Right lobe of liver (tissue), 4 donors: ENCODE results near the gene YOD1.

Experiments
- POLR2A ChIP-seq: fragments of 450-650 bp; IDR thresholded peaks from one replicate; pipeline ENCODE4 v1.6.1; 2017; ENCODE audit warnings: antibody characterized with exemption, mild to moderate bottlenecking
- TF ChIP-seq, protein P1 (sequence below), 4 donors: fragments of 200-600 bp in 3 of 4; fragments of 450-650 bp in 1 of 4; IDR thresholded peaks; one replicate each; pipeline versions ENCODE4 v1.5.1 to v1.8.0; 2016 to 2022; ENCODE audit warnings: antibody characterized with exemption in 4 of 4, mild to moderate bottlenecking in 2 of 4
- donor health status: DM: no; HTN: no; CAD: no.
- donor health status: DM: no; HTN: no; CAD: no.
- donor health status: DM: no; HTN: yes; CAD: no.

GRCh38 chr1:207058878-207059867 is 8.2 kb upstream of the YOD1 start:
- TF ChIP-seq POLR2A = no peak
- TF ChIP-seq, protein P1, sequence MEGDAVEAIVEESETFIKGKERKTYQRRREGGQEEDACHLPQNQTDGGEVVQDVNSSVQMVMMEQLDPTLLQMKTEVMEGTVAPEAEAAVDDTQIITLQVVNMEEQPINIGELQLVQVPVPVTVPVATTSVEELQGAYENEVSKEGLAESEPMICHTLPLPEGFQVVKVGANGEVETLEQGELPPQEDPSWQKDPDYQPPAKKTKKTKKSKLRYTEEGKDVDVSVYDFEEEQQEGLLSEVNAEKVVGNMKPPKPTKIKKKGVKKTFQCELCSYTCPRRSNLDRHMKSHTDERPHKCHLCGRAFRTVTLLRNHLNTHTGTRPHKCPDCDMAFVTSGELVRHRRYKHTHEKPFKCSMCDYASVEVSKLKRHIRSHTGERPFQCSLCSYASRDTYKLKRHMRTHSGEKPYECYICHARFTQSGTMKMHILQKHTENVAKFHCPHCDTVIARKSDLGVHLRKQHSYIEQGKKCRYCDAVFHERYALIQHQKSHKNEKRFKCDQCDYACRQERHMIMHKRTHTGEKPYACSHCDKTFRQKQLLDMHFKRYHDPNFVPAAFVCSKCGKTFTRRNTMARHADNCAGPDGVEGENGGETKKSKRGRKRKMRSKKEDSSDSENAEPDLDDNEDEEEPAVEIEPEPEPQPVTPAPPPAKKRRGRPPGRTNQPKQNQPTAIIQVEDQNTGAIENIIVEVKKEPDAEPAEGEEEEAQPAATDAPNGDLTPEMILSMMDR (IDR thresholded peaks at IDR 0.05) = no peak
